ENCODE data around the gene PTPRM.

DNA sequence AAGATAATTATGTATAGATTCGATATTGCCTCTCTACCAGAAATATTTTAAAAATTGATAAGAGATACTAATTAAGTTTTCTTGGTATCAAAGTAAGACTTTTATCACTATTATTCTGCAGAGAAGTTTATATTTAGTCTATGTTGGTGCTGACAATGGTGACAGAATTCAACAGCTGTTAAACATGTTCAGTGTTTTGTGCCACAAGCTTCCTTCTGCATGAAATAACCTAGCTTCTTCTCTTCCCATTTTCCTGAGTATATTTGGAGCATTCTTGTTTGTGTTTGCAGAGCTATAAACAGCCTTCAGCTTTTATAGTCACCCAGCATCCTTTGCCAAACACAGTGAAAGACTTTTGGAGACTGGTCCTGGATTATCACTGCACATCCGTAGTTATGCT is 812.9 kb downstream of the PTPRM start:
- TF ChIP-seq POLR2A (IDR thresholded peaks at IDR 0.05): no peak
- TF ChIP-seq, protein P1, sequence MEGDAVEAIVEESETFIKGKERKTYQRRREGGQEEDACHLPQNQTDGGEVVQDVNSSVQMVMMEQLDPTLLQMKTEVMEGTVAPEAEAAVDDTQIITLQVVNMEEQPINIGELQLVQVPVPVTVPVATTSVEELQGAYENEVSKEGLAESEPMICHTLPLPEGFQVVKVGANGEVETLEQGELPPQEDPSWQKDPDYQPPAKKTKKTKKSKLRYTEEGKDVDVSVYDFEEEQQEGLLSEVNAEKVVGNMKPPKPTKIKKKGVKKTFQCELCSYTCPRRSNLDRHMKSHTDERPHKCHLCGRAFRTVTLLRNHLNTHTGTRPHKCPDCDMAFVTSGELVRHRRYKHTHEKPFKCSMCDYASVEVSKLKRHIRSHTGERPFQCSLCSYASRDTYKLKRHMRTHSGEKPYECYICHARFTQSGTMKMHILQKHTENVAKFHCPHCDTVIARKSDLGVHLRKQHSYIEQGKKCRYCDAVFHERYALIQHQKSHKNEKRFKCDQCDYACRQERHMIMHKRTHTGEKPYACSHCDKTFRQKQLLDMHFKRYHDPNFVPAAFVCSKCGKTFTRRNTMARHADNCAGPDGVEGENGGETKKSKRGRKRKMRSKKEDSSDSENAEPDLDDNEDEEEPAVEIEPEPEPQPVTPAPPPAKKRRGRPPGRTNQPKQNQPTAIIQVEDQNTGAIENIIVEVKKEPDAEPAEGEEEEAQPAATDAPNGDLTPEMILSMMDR (IDR thresholded peaks at IDR 0.05): no peak

Measured in gastroesophageal sphincter (tissue), 3 donors.